ENCODE results near the gene UST.

DNA sequence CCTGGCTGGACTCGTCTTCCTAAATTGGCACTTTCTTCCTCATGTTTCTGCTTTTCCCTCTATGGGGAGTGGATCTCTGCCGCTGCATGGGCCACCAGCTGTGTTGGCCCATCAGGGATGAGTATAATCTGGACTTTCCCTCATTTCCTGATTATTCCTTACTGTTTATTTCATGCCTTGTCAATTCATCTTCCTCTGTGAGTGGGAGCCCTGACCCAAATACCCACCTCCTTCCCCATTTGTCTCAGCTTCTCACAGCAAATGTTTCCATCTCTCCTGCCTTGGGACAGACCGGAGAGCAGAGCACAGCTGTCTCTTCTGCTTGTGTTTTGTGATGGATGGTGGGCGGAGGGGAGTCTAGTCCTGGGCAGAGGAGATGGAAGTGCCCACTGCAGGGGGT lies 212.7 kb downstream of the UST start:
- no peak for TF ChIP-seq CTCF (conservative IDR thresholded peaks at IDR 0.05; ENCODE audit: low read depth, low read length)
- TF ChIP-seq EZH2 (IDR thresholded peaks at IDR 0.05; ENCODE audit: low read length, unreplicated experiment), result no peak
- no peak for TF ChIP-seq EZH2phosphoT487 (IDR thresholded peaks at IDR 0.05; ENCODE audit: borderline replicate concordance, low read length)
